Cardiac muscle cell (in vitro differentiated cells and primary cell): ENCODE data around the gene GCNT2. TPM values are rescaled to one million over a fixed set of nuclear protein-coding genes. Genes with fewer than 3 reads are reported as not detected.
"Not testable (repeated sequence)": the region's sequence is repeated elsewhere in the genome, so short reads cannot be mapped to it uniquely, and the experiment has no call there.

Source experiments
- DNase-seq, 2 donors: peaks; one replicate each; pipeline versions ENCODE4 v3.0.0 to v3.0.0-alpha.2; 2010 to 2017; ENCODE audit warnings: low read depth in 1 of 2, low spot score in 1 of 2
- H3K27ac ChIP-seq: fragments of 200-600 bp; sonication (generic); 2 replicates; pipeline ENCODE4 v1.5.1; 2016
- H3K27me3 ChIP-seq: fragments of 200-600 bp; sonication (generic); 2 replicates; pipeline ENCODE4 v1.6.0; 2016; ENCODE audit warnings: control low read depth
- H3K36me3 ChIP-seq: fragments of 200-600 bp; sonication (generic); 2 replicates; pipeline ENCODE4 v1.5.1; 2016; ENCODE audit warnings: control low read depth
- H3K4me1 ChIP-seq: fragments of 200-600 bp; sonication (generic); 2 replicates; pipeline ENCODE4 v1.8.1; 2017; ENCODE audit warnings: low read depth, mild to moderate bottlenecking, mixed run types
- H3K4me3 ChIP-seq: fragments of 200-600 bp; sonication (generic); 2 replicates; pipeline ENCODE4 v1.5.1; 2016; ENCODE audit warnings: mild to moderate bottlenecking
- H3K9me3 ChIP-seq: fragments of 200-600 bp; sonication (generic); 2 replicates; pipeline ENCODE4 v1.5.1; 2017; ENCODE audit warnings: low read depth, mild to moderate bottlenecking, control low read depth
- polyA plus RNA-seq: library from polyadenylated mRNA; unstranded; fragments of >200 nt; fragmentation: Nextera tagmentation; extraction: Ambion mirVana; gene quantifications from 2 replicates; pipeline ENCODE4 v1.2.1, GENCODE V29; 2016
- total RNA-seq: library from RNA; depleted of rRNA; stranded (reverse); fragments of >200 nt; gene quantifications from 2 replicates; pipeline ENCODE4 v1.2.3, GENCODE V29; 2016
- TF ChIP-seq, protein P1 (sequence below): IDR thresholded peaks from 2 replicates; pipeline ENCODE4 v1.5.1; 2012; ENCODE audit warnings: low read depth, mild to moderate bottlenecking, low read length

The GCNT2 gene
- total and polyA plus RNA-seq, 2 experiments from 2014 or later = 21.4 to 27.3 TPM

DNA sequence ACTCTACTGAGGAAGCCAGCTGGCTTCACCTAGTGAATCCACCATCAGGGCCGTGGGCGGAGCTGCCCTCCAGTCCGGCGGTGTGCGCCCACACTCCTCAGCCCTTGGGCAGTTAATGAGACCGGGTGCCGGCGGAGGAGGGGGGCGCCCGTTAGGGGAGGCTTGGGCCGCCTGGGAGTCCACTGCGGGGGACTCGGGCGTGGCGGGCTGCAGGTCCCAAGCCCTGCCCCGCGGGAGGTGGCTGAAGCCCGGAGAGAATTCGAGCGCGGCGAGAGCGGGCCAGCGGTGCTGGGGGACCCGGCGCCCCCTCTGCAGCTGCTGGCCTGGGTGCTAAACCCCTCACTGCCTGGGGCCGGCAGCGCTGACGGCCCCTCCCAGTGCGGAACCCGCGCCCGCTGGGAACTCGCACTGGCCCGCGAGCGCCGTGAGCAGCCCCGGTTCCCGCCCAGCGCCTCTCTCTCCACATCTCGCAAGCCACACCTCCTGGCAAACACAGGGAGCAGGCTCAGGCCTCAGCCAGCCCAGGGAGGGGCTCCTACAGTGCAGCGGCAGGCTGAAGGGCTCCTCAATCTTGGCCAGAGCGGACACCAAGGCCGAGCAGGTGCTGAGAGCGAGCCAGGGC lies 38.4 kb upstream of the GCNT2 start:
- TF ChIP-seq, protein P1, sequence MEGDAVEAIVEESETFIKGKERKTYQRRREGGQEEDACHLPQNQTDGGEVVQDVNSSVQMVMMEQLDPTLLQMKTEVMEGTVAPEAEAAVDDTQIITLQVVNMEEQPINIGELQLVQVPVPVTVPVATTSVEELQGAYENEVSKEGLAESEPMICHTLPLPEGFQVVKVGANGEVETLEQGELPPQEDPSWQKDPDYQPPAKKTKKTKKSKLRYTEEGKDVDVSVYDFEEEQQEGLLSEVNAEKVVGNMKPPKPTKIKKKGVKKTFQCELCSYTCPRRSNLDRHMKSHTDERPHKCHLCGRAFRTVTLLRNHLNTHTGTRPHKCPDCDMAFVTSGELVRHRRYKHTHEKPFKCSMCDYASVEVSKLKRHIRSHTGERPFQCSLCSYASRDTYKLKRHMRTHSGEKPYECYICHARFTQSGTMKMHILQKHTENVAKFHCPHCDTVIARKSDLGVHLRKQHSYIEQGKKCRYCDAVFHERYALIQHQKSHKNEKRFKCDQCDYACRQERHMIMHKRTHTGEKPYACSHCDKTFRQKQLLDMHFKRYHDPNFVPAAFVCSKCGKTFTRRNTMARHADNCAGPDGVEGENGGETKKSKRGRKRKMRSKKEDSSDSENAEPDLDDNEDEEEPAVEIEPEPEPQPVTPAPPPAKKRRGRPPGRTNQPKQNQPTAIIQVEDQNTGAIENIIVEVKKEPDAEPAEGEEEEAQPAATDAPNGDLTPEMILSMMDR = no peak
- Histone ChIP-seq H3K4me1 (no peaks in the 10 kb centered on the region), H3K36me3 (no peaks in the 10 kb centered on the region), H3K9me3 (no peaks in the 10 kb centered on the region), H3K27ac (no peak overlapping the region), H3K4me3 (no peak overlapping the region), H3K27me3 (no peaks in the 10 kb centered on the region)
- no peak for DNase-seq

DNA sequence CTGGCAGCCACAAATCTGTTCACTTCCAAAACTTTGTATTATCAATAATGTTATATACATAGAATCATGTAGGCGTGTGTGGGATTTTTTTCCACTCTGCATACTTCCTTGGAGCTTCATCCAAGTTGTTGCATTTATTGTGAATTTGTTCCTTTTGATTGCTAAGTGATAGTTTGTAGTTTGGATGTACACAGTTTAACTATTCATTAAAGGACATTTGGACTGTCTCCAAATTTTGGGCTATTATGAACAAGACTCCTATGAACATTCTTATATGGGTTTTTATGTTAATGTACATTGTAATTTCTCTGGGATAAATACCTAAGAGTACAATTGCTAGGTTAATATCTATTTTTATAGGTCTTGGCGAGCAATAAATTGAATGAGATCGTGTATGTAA lies 36.2 kb upstream of the GCNT2 start:
- no peak for DNase-seq
- TF ChIP-seq, protein P1 = no peak

DNA sequence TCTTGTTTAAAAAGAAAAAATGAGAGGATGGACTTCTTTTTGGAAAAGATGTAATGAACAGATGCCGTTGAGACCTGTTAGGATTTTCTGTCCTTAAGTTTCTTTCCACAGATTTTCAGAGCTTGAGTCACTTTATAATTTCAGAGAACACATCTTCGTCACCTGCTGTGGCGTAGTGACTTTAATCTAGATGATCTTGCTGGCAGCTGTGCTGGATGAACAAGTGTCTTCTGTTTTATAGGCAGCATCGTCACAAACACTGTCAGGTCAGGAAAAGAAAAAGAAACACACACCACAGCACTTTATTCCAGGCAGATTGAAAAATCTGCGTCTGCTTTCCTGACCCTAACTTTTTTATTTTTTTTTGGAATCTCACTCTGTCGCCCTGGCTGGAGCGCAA lies 35.7 kb upstream of the GCNT2 start:
- Histone ChIP-seq H3K4me1 (no peaks in the 10 kb centered on the region), H3K36me3 (no peaks in the 10 kb centered on the region), H3K4me3 (no peak overlapping the region), H3K27me3 (no peaks in the 10 kb centered on the region), H3K9me3 (no peaks in the 10 kb centered on the region), H3K27ac (no peak overlapping the region)
- TF ChIP-seq, protein P1 = no peak
- no peak for DNase-seq

More for the DNA sequence above, 36.2 kb upstream of the GCNT2 start:
- Histone ChIP-seq H3K9me3 (no peaks in the 10 kb centered on the region), H3K36me3 (no peaks in the 10 kb centered on the region), H3K4me1 (no peaks in the 10 kb centered on the region), H3K27ac (no peak overlapping the region), H3K4me3 (no peak overlapping the region), H3K27me3 (no peaks in the 10 kb centered on the region)

DNA sequence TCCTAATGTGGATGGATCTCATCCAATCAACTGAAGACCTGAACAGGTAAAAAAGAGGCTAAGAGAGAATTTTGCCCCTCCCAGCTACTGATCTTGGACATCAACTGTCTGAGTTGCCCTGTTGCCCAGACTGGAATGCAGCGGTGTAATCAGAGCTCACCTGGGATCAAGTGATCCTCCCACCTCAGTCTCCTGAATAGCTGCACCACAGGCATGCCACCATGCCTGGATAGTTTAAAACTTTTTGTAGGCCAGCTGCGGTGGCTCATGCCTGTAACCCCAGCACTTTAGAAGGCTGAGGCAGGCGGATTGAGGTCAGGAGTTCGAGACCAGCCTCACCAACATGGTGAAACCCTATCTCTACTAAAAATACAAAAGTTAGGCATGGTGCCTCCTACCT lies 34.9 kb upstream of the GCNT2 start:
- no peak overlapping the region for H3K27ac ChIP-seq
- H3K27me3 ChIP-seq = no peaks in the 10 kb centered on the region
- H3K9me3 ChIP-seq = no peaks in the 10 kb centered on the region
- H3K4me3 ChIP-seq = no peak overlapping the region
- TF ChIP-seq, protein P1 = no peak
- H3K4me1 ChIP-seq = no peaks in the 10 kb centered on the region
- no peak for DNase-seq
- no peaks in the 10 kb centered on the region for H3K36me3 ChIP-seq

DNA sequence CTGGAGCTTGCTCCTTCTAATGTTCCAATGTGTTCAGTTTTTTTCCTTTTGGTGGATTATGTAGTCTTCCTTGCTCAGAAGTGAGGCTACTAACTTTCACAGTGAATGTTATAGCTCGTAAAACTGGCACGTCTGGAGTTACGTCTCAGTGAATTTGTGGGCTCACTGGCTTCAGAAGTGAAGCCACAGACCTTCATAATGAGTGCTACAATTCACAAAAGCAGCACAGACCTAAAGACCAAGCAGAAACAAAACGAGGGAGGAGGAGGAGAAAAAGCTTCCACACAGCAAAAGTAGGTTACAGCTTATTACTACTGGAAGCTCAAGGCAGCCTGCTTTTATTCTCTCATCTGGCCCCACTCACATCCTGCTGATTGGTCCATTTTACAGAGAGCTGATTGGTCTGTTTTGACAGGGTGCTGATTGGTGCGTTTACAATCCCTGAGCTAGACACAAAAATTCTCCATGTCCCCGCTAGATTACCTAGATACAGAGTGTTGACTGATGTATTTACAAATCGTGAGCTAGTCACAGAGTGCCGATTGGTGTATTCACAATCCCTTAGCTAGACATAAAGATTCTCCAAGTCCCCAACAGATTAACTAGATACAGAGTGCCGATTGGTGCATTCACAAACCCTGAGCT lies 34.1 kb upstream of the GCNT2 start:
- H3K36me3 ChIP-seq, H3K9me3 ChIP-seq: not testable (repeated sequence)

DNA sequence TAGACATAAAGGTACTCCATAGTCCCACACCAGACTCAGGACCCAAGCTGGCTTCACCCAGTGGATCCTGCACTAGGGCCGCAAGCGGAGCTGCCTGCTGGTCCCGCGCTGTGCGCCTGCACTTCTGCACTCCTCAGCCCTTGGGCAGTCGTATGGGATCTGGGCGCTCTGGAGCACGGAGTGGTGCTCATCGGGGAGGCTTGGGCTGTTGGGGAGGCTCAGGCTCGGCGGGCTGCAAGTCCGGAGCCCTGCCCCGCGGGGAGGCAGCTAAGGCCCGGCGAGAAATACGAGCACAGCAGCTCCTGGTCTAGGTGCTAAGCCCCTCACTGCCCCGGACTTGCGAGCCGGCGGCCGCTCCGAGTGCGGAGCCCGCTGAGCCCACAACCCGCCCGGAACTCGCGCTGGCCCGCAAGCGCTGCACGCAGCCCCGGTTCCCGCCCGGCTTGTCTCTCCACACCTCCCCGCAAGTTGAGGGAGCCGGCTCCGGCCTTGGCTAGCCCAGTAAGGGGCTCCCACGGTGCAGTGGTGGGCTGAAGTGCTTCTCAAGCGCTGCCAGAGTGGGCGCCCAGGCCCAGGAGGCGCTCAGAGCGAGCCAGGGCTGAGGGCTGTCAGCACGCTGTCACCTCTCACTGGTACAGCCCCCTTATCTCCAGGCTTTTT lies 33.4 kb upstream of the GCNT2 start:
- Histone ChIP-seq H3K4me1 (no peaks in the 10 kb centered on the region), H3K9me3 (no peaks in the 10 kb centered on the region), H3K27ac (no peak overlapping the region), H3K27me3 (no peaks in the 10 kb centered on the region), H3K36me3 (no peaks in the 10 kb centered on the region), H3K4me3 (peak overlapping the region; percentile 14)
- TF ChIP-seq, protein P1 = no peak
- peak in 1 of 2 donors; percentile 79 for DNase-seq

More for the DNA sequence above, 34.1 kb upstream of the GCNT2 start:
- not testable (repeated sequence) for H3K27me3 ChIP-seq, H3K4me3 ChIP-seq, H3K4me1 ChIP-seq, H3K27ac ChIP-seq, DNase-seq
